ENCODE data around the gene VPS13C. TPM values are rescaled to one million over a fixed set of nuclear protein-coding genes. Genes with fewer than 3 reads are reported as not detected.

VPS13C gene
- total RNA-seq, 1 experiment from 2014 or later, result 20.9 TPM

GRCh38 chr15:61879219-61879618 lies 181.0 kb downstream of the VPS13C start (continued):
- TF ChIP-seq ZNF232 (CRISPR knock-in tag; IDR thresholded peaks at IDR 0.05), result no peak
- TF ChIP-seq ZNF512 (CRISPR knock-in tag; IDR thresholded peaks at IDR 0.05; ENCODE audit: borderline replicate concordance), result no peak
- no peak for TF ChIP-seq ZBTB43 (CRISPR knock-in tag; IDR thresholded peaks at IDR 0.05)
- no peak for TF ChIP-seq SMAD4 (CRISPR knock-in tag; IDR thresholded peaks at IDR 0.05)
- TF ChIP-seq CREB1 (CRISPR knock-in tag; IDR thresholded peaks at IDR 0.05), result no peak
- no peak for TF ChIP-seq ZNF425 (CRISPR knock-in tag; conservative IDR thresholded peaks at IDR 0.05)
- no peak for TF ChIP-seq NFE2L1 (CRISPR knock-in tag; IDR thresholded peaks at IDR 0.05)
- TF ChIP-seq ATF6 (CRISPR knock-in tag; IDR thresholded peaks at IDR 0.05), result no peak
- no peak for TF ChIP-seq ELF4 (CRISPR knock-in tag; IDR thresholded peaks at IDR 0.05; ENCODE audit: low read depth)
- TF ChIP-seq ZNF263 (CRISPR knock-in tag; IDR thresholded peaks at IDR 0.05; ENCODE audit: low read depth), result no peak

GRCh38 chr15:61871926-61872522 lies 188.2 kb downstream of the VPS13C start:
- ATAC-seq (no peak), DNase-seq (ENCODE audit: low spot score) (no peak)
- H3K36me3 Mint-ChIP-seq, result peaks cover 5% of the 10 kb centered on the region; the same call in 1 of the 2 replicates
- CTCF ChIA-PET, result interaction anchor here (0.6 to 1.2 kb wide), 8 partner anchors 10 to 382 kb away, joined by 3 to 8 read pairs (median 3); partner anchors contain the start of gene VPS13C
- no peak overlapping the region for H3K4me3 Mint-ChIP-seq
- H3K27ac Mint-ChIP-seq, result no peak overlapping the region
- H3K27me3 Mint-ChIP-seq (ENCODE audit: low read depth), result no peaks in the 10 kb centered on the region
- no peaks in the 10 kb centered on the region for H3K9me3 Mint-ChIP-seq
- POLR2A ChIA-PET, result no interaction called here
- H3K4me1 Mint-ChIP-seq, result peaks cover 11% of the 10 kb centered on the region
- TF ChIP-seq NR1H2 (CRISPR knock-in tag; IDR thresholded peaks at IDR 0.05) (no peak), HMGXB4 (CRISPR knock-in tag; IDR thresholded peaks at IDR 0.05) (no peak), NR3C1 (CRISPR knock-in tag; conservative IDR thresholded peaks at IDR 0.05; ENCODE audit: low read depth) (no peak), ZNF423 (CRISPR knock-in tag; IDR thresholded peaks at IDR 0.05) (no peak), NFE2L1 (CRISPR knock-in tag; IDR thresholded peaks at IDR 0.05) (no peak), PREB (CRISPR knock-in tag; IDR thresholded peaks at IDR 0.05; ENCODE audit: borderline replicate concordance) (no peak), GTF2I (CRISPR knock-in tag; conservative IDR thresholded peaks at IDR 0.05) (no peak), FOXP4 (CRISPR knock-in tag; IDR thresholded peaks at IDR 0.05) (no peak)

All from WTC11 (cell line).